ENCODE data around the gene SCNM1.
"Not testable (repeated sequence)": the region's sequence is repeated elsewhere in the genome, so short reads cannot be mapped to it uniquely, and the experiment has no call there.

Gene SCNM1

GRCh38 chr1:151193304-151193703 is 27.4 kb downstream of the SCNM1 start:
- Histone ChIP-seq H3K9me3 (ENCODE audit: control insufficient read depth, low read length) (no peaks in the 10 kb centered on the region), H3K27me3 (replicated peaks; ENCODE audit: control insufficient read depth, insufficient read depth, low read length, poor library complexity, severe bottlenecking) (no peaks in the 10 kb centered on the region), H3K36me3 (ENCODE audit: control insufficient read depth, insufficient read depth, low read length) (no peaks in the 10 kb centered on the region), H3K27ac (ENCODE audit: insufficient read depth, low read length, poor library complexity, severe bottlenecking) (no peak overlapping the region), H3K4me1 (ENCODE audit: control insufficient read depth, insufficient read depth, low read length, poor library complexity, severe bottlenecking) (peaks cover 22% of the 10 kb centered on the region), H3K4me3 (ENCODE audit: insufficient read depth, low read depth, low read length, poor library complexity, severe bottlenecking) (no peak overlapping the region)
- DNase-seq, result no peak

DNA sequence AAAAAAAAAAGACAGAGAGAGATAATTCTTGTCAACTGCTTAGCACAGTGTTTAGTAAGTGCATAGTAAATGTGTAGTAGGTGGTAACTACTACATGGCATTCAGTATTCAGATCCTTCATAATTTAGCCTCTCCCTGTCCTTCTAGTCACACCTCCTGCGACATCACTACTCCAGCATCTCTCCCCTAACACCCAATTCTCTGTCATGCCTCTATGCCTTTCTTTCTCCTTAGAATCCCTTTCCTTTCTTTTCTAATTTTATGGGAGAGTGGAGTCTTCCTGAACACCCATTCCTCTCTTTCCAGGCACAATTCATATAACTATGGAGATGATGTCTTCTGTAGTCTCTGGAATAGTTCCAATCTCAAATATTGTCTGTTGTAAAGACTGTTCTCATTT is 27.9 kb downstream of the SCNM1 start:
- H3K27ac ChIP-seq (ENCODE audit: insufficient read depth, low read length, poor library complexity, severe bottlenecking), result no peak overlapping the region
- no peaks in the 10 kb centered on the region for H3K27me3 ChIP-seq (replicated peaks; ENCODE audit: control insufficient read depth, insufficient read depth, low read length, poor library complexity, severe bottlenecking)
- peaks cover 19% of the 10 kb centered on the region for H3K4me1 ChIP-seq (ENCODE audit: control insufficient read depth, insufficient read depth, low read length, poor library complexity, severe bottlenecking)
- H3K4me3 ChIP-seq (ENCODE audit: insufficient read depth, low read depth, low read length, poor library complexity, severe bottlenecking), result no peak overlapping the region
- no peak for DNase-seq
- no peaks in the 10 kb centered on the region for H3K36me3 ChIP-seq (ENCODE audit: control insufficient read depth, insufficient read depth, low read length)
- no peaks in the 10 kb centered on the region for H3K9me3 ChIP-seq (ENCODE audit: control insufficient read depth, low read length)

DNA sequence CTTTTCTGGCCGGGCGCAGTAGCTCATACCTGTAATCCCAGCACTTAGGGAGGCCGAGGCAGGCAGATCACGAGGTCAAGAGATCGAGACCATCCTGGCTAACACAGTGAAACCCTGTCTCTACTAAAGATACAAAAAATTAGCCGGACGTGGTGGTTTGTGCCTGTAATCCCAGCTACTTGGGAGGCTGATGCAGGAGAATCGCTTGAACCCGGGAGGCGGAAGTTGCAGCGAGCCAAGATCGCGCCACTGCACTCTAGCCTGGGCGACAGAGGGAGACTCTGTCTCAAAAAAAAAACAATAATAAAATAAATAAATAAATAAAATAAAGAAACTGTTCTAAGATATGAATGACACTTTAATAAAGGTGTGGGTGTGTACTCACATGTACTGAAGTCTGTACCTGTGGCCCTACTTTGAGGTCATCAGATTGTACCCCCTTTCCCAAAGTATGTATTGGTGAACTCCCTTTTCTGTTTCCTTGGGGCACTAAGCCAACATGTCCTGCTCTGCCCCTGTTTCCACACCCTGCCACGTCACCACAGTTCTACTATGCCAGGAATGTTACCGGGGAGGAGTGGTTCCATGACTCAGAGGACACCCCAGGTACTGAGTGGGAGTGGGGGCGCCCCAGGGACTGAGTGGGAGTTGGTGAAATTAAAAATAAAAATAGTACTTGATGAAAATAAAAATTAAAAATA is 29.1 kb downstream of the SCNM1 start:
- DNase-seq; H3K4me3 ChIP-seq (ENCODE audit: insufficient read depth, low read depth, low read length, poor library complexity, severe bottlenecking); H3K27me3 ChIP-seq (replicated peaks; ENCODE audit: control insufficient read depth, insufficient read depth, low read length, poor library complexity, severe bottlenecking); H3K27ac ChIP-seq (ENCODE audit: insufficient read depth, low read length, poor library complexity, severe bottlenecking); H3K9me3 ChIP-seq (ENCODE audit: control insufficient read depth, low read length); H3K36me3 ChIP-seq (ENCODE audit: control insufficient read depth, insufficient read depth, low read length): not testable (repeated sequence)
- H3K4me1 ChIP-seq (ENCODE audit: control insufficient read depth, insufficient read depth, low read length, poor library complexity, severe bottlenecking), result peaks cover 16% of the 10 kb centered on the region

DNA sequence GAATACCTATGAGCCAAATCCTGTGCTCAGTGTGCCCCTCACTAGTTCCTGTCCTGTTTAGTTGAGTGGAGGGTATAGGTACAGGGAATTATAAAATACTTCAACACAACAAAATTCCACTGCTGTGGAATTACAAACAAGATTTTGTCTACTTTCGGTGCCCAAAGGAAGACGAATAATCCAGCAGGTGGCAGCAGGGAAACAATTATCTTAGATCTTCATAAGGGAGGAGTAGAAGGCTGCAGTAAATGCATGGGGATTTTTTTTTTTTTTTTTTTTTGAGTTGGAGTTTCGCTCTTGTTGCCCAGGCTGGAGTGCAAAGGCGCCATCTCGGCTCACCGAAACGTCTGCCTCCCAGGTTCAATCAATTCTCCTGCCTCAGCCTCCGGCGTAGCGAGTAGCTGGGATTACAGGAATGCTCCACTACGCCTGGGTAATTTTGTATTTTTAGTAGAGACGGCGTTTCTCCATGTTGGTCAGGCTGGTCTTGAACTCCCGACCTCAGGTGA is 30.4 kb downstream of the SCNM1 start:
- peaks cover 12% of the 10 kb centered on the region for H3K4me1 ChIP-seq (ENCODE audit: control insufficient read depth, insufficient read depth, low read length, poor library complexity, severe bottlenecking)
- H3K36me3 ChIP-seq (ENCODE audit: control insufficient read depth, insufficient read depth, low read length), result no peaks in the 10 kb centered on the region
- no peaks in the 10 kb centered on the region for H3K27me3 ChIP-seq (replicated peaks; ENCODE audit: control insufficient read depth, insufficient read depth, low read length, poor library complexity, severe bottlenecking)
- no peak overlapping the region for H3K4me3 ChIP-seq (ENCODE audit: insufficient read depth, low read depth, low read length, poor library complexity, severe bottlenecking)
- H3K9me3 ChIP-seq (ENCODE audit: control insufficient read depth, low read length), result no peaks in the 10 kb centered on the region
- DNase-seq, result peak; percentile 16 to 43 (median 31)
- H3K27ac ChIP-seq (ENCODE audit: insufficient read depth, low read length, poor library complexity, severe bottlenecking), result no peak overlapping the region

DNA sequence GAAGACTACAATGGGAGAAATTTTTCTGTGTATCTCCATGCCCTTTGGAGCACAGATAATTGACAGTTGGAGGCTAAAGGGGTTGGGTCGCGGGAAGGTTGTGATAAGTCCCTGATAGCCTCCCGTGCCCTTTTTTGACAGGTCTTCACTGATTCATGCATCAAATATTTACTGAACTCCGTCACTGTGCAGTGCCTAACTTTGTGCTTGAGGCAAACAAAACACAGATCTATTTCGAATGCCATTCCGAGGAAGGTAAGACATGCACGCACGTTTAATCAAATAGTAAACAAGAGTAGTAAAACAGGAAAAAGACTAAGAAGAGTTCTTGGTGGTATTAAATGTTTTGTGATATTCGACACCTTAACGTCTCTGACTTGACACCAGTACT is 31.9 kb downstream of the SCNM1 start:
- H3K4me1 ChIP-seq (ENCODE audit: control insufficient read depth, insufficient read depth, low read length, poor library complexity, severe bottlenecking), result peaks cover 12% of the 10 kb centered on the region
- H3K27ac ChIP-seq (ENCODE audit: insufficient read depth, low read length, poor library complexity, severe bottlenecking), result peak overlapping the region; percentile 83

DNA sequence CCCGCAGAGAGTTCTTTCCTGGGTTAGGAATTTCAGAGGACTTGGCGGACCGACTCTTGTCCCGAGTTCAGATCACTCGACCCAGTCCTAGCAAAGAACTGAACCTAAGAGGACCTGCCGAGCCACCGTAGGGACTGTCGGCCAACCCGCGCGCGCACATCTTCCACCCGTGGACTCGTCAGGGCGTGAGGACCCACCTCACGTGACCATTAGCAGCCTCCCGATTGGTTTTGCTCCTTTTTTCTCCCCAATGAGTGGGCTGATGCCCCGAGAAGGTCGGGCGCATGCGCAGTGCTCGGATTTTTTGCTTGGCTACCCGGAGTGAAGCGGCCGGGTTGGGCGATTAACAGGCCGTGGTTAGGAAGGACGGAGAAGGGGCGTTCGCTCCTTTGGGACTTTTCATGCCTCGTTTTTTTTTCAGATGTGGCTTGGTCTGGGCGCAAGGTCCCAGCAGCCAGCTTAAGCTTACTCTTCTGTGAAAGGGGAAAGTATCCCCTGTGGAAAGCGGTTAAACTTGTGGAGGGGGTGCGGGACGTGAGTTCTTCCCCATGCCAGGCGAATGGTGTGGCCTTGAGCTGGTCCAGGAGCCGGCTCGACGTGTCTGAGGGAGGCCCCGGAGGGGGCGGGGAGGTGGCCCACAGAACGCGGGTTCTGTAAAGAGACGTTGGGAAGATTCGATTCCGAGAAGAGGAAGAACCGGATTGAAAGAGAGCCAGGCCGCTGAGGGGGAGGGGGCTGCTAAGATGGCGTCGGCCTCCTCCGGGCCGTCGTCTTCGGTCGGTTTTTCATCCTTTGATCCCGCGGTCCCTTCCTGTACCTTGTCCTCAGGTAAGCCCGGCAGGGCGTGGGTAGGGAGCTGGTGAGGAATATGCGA is 32.5 kb downstream of the SCNM1 start, which contains the start of gene PIP5K1A:
PIP5K1A (plus strand) TSS at position 299 of the 874 bp plus-strand sequence; CDS start at position 744, 445 bp downstream.
- Histone ChIP-seq H3K4me3 (ENCODE audit: insufficient read depth, low read depth, low read length, poor library complexity, severe bottlenecking) (peak within 1 kb of the TSS; percentile 90), H3K4me1 (ENCODE audit: control insufficient read depth, insufficient read depth, low read length, poor library complexity, severe bottlenecking) (peaks cover 12% of the 10 kb centered on the region), H3K27me3 (replicated peaks; ENCODE audit: control insufficient read depth, insufficient read depth, low read length, poor library complexity, severe bottlenecking) (no peaks in the 10 kb centered on the region), H3K27ac (ENCODE audit: insufficient read depth, low read length, poor library complexity, severe bottlenecking) (peak within 1 kb of the TSS; percentile 83), H3K9me3 (ENCODE audit: control insufficient read depth, low read length) (no peaks in the 10 kb centered on the region), H3K36me3 (ENCODE audit: control insufficient read depth, insufficient read depth, low read length) (no peaks in the 10 kb centered on the region)
- DNase-seq, result peak; percentile 96 to 99 (median 99)

More for the DNA sequence above, 31.9 kb downstream of the SCNM1 start:
- Histone ChIP-seq H3K36me3 (ENCODE audit: control insufficient read depth, insufficient read depth, low read length) (no peaks in the 10 kb centered on the region), H3K9me3 (ENCODE audit: control insufficient read depth, low read length) (no peaks in the 10 kb centered on the region), H3K4me3 (ENCODE audit: insufficient read depth, low read depth, low read length, poor library complexity, severe bottlenecking) (peak overlapping the region; percentile 90), H3K27me3 (replicated peaks; ENCODE audit: control insufficient read depth, insufficient read depth, low read length, poor library complexity, severe bottlenecking) (no peaks in the 10 kb centered on the region)
- no peak for DNase-seq

- Histone ChIP-seq H3K27ac (ENCODE audit: insufficient read depth, low read length, poor library complexity, severe bottlenecking) (peak overlapping the region; percentile 83), H3K27me3 (replicated peaks; ENCODE audit: control insufficient read depth, insufficient read depth, low read length, poor library complexity, severe bottlenecking) (no peaks in the 10 kb centered on the region)
- DNase-seq, result no peak
Measured at GRCh38 chr1:151199873-151200581, 34.1 kb downstream of the SCNM1 start.

GRCh38 chr1:151205381-151205965 is 39.5 kb downstream of the SCNM1 start:
- H3K36me3 ChIP-seq (ENCODE audit: control insufficient read depth, insufficient read depth, low read length), result peaks cover 12% of the 10 kb centered on the region
- H3K27ac ChIP-seq (ENCODE audit: insufficient read depth, low read length, poor library complexity, severe bottlenecking); H3K27me3 ChIP-seq (replicated peaks; ENCODE audit: control insufficient read depth, insufficient read depth, low read length, poor library complexity, severe bottlenecking); H3K4me3 ChIP-seq (ENCODE audit: insufficient read depth, low read depth, low read length, poor library complexity, severe bottlenecking); H3K9me3 ChIP-seq (ENCODE audit: control insufficient read depth, low read length); DNase-seq; H3K4me1 ChIP-seq (ENCODE audit: control insufficient read depth, insufficient read depth, low read length, poor library complexity, severe bottlenecking): not testable (repeated sequence)

More at GRCh38 chr1:151199873-151200581, 34.1 kb downstream of the SCNM1 start:
- no peaks in the 10 kb centered on the region for H3K9me3 ChIP-seq (ENCODE audit: control insufficient read depth, low read length)
- peak overlapping the region; percentile 90 for H3K4me3 ChIP-seq (ENCODE audit: insufficient read depth, low read depth, low read length, poor library complexity, severe bottlenecking)
- H3K36me3 ChIP-seq (ENCODE audit: control insufficient read depth, insufficient read depth, low read length), result no peaks in the 10 kb centered on the region
- peaks cover 12% of the 10 kb centered on the region for H3K4me1 ChIP-seq (ENCODE audit: control insufficient read depth, insufficient read depth, low read length, poor library complexity, severe bottlenecking)

DNA sequence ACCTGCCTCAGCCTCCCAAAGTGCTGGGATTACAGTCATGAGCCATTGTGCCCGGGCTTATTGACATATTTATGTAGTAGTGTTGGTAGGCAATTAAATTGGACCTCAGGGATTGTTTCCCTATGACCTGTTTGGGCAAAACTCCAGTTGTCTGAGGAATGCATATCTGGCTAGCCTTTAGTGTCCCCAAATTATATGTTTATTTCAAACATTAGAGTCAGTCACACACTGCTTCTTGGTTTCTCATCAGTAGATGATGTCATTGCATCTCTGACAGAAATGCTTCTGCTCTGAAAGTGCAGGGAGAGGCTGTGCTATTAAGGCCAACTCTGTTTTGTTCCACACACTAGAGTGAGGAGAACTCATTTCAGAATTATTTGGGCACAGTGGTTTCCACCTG is 44.9 kb downstream of the SCNM1 start:
- Histone ChIP-seq H3K27me3 (replicated peaks; ENCODE audit: control insufficient read depth, insufficient read depth, low read length, poor library complexity, severe bottlenecking) (no peaks in the 10 kb centered on the region), H3K9me3 (ENCODE audit: control insufficient read depth, low read length) (no peaks in the 10 kb centered on the region), H3K4me1 (ENCODE audit: control insufficient read depth, insufficient read depth, low read length, poor library complexity, severe bottlenecking) (no peaks in the 10 kb centered on the region), H3K27ac (ENCODE audit: insufficient read depth, low read length, poor library complexity, severe bottlenecking) (no peak overlapping the region), H3K36me3 (ENCODE audit: control insufficient read depth, insufficient read depth, low read length) (peaks cover 12% of the 10 kb centered on the region), H3K4me3 (ENCODE audit: insufficient read depth, low read depth, low read length, poor library complexity, severe bottlenecking) (no peak overlapping the region)
- DNase-seq, result no peak
